Subcutaneous adipose tissue (tissue), 4 donors: Measurements from ENCODE around the gene THOC7. TPM values are rescaled to one million over a fixed set of nuclear protein-coding genes. Genes with fewer than 3 reads are reported as not detected.

ENCODE experiments used
- total RNA-seq, 4 donors: library from RNA; depleted of rRNA; stranded (reverse); fragments of >200 nt; gene quantifications; one replicate each; pipeline ENCODE4 v1.1.0, GENCODE V29; 2016
- TF ChIP-seq, protein P1 (sequence below): fragments of 450-650 bp; IDR thresholded peaks from one replicate; pipeline ENCODE4 v1.5.1; 2016; ENCODE audit warnings: low read depth, mild to moderate bottlenecking, control low read depth, antibody characterized with exemption, moderate library complexity

The THOC7 gene
- total RNA-seq, 4 donors from 2014 or later: 32.0 to 113 (median 49.6) TPM

- TF ChIP-seq, protein P1, sequence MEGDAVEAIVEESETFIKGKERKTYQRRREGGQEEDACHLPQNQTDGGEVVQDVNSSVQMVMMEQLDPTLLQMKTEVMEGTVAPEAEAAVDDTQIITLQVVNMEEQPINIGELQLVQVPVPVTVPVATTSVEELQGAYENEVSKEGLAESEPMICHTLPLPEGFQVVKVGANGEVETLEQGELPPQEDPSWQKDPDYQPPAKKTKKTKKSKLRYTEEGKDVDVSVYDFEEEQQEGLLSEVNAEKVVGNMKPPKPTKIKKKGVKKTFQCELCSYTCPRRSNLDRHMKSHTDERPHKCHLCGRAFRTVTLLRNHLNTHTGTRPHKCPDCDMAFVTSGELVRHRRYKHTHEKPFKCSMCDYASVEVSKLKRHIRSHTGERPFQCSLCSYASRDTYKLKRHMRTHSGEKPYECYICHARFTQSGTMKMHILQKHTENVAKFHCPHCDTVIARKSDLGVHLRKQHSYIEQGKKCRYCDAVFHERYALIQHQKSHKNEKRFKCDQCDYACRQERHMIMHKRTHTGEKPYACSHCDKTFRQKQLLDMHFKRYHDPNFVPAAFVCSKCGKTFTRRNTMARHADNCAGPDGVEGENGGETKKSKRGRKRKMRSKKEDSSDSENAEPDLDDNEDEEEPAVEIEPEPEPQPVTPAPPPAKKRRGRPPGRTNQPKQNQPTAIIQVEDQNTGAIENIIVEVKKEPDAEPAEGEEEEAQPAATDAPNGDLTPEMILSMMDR: no peak
These were observed 12.7 kb upstream of the THOC7 start for GRCh38 chr3:63876260-63876659.

GRCh38 chr3:63875510-63875909 lies 11.9 kb upstream of the THOC7 start:
- TF ChIP-seq, protein P1: no peak

GRCh38 chr3:63874769-63875168 lies 11.2 kb upstream of the THOC7 start:
- TF ChIP-seq, protein P1: no peak

DNA sequence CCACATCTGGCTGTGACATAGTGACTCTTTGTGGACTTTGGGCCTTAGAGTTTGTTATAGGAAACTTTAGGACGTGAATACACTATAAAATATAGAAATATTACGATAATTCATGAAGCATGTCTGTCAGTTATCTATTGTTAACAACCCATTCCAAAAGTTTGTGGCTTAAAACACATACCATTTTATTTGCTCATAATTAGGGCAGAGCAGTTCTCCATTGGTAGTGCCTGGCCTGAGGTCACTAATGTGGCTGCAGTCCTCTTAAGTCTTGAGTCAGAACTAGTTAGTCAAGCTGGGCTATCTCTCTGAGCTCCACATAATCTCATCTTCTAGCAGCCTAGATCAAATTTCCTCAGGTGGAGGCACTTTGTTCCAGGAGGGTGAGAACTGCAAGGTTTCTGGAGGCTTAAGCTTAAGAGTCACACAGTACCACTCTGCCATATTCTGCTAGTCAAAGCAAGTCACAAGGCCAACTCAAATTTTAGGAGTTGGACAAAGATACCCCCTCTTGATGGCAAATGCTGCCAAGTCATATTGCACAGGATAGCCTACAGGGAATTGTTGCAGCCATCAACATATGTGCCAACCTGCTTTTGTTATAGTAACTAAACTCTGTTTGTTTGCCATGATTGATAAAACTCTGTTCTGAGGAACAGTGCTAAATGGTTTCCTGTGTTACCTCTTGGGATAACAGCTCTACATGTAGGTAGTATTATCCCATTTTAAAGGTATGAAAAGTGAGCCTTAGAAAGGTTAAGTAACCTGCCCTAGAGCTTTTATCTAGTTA lies 8.7 kb upstream of the THOC7 start:
- TF ChIP-seq, protein P1: no peak

DNA sequence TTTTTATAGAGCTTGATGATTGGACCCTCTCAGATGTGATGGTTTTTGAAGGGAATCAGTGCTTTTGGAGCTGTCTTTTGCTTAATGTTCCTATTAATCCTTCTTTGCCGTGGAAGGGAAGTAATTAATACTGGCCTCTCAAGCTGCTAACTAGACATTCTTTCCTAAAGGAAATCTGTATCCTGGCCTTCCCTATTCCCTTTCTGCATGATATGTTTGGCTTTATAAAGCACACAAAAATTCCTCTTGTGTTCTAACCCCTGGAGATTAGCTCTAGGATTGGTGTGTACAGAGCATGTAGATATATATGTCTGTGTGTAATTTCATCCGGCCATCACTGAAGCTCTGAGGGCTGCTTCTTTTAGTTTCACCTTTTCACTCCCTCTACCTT lies 7.0 kb upstream of the THOC7 start:
- TF ChIP-seq, protein P1: no peak

DNA sequence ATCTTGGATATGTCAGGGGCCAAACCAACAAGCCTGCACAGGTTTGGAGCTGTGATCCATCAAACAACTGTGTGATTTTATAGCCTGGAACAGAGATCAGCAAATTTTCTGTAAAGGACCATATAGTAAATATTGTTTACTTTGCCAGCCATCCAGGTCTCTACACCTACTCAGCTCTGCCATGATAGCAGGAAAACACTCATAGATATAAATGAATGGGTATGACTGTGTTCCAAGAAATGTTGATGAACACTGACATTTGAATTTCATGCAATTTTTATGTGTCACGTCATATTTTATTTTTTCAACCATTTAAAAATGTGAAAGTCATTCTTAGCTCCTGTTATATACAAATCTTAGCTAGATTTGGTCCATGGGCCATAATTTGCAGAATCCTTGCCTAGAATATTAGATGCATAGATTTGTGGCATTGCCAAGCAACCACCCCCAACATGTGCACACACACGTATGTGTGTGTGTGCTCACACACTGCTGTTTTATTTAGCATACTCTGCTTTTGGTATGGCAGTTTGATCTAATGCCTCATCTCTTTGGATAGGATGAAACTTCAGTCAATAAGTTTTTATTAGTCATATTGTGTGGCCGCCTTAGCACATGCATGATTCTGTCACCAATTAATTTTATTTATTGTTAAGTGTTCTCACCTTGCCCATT lies 6.5 kb upstream of the THOC7 start:
- TF ChIP-seq, protein P1: no peak

DNA sequence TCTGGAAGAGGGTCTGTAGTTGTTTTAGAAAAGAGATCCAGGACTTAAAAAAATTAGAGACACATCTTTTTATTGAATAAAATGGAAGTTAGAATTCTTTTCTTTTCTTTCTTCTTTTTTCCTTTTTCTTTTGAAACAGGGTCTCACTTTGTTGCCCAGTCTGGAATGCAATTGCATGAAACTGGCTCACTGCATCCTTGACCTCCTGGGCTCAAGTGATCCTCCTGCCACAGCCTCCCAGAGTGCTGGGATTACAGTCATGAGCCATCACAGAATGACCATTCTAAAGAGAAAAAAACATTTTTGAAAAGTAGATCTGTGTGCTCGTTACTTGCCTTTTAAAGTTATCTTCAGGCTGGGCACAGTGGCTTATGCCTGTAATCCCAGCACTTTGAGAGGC lies 3.6 kb upstream of the THOC7 start:
- TF ChIP-seq, protein P1: no peak
